ENCODE results near the gene CATSPERB.
"Not testable (repeated sequence)": the region's sequence is repeated elsewhere in the genome, so short reads cannot be mapped to it uniquely, and the experiment has no call there.

Gene CATSPERB

DNA sequence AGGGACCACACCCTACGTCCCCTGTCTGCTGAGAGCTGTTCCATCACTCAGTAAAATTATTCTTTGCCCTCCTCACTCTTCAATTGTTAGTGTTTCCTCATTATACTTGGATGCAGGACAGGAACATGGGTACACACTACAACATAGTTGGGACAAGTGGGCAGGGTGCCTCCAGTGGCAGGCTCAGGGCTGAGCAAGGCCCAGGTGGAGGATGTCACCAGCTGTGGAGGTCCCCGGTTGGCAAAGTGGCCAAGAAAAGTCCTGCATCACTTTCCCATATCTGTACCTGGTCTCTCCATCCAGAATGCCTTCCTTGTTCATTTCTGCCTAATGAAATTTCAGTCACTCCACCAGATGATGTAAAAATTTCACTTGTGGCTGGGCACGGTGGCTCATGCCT, 149.1 kb downstream of the CATSPERB start:
- no peak for DNase-seq (ENCODE audit: low read depth, low spot score)

GRCh38 chr14:91580876-91581577, 150.9 kb downstream of the CATSPERB start:
- DNase-seq (ENCODE audit: low read depth, low spot score), result peak; percentile 35

DNA sequence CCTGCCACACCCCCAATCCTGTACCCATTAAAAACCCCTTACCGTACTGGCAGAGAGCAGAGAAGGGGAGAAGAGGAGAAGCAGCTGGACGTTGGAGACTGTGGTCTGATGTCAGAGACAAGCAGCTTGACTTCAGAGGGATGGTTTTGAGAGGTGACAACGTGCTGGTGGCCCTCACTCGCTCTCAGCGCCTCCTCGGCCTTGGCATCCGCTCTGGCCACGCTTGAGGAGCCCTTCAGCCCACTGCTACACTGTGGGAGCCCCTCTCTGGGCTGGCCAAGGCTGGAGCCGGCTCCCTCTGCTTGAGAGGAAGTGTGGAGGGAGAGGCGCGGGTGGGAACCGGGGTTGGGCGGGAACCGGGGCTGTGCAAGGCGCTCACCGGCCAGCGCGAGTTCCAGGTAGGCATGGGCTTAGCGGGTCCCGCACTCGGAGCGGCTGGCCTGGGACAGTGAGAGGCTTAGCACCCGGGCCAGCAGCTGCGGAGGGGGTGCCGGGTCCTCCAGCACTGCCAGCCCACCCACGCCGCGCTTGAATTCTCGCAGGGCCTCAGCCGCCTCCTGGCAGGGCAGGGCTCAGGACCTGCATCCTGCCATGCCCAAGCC, 154.2 kb downstream of the CATSPERB start:
- no peak for DNase-seq (ENCODE audit: low read depth, low spot score)

- peak; percentile 75 for DNase-seq (ENCODE audit: low read depth, low spot score)
Observed at GRCh38 chr14:91575469-91576208, 156.2 kb downstream of the CATSPERB start.

DNA sequence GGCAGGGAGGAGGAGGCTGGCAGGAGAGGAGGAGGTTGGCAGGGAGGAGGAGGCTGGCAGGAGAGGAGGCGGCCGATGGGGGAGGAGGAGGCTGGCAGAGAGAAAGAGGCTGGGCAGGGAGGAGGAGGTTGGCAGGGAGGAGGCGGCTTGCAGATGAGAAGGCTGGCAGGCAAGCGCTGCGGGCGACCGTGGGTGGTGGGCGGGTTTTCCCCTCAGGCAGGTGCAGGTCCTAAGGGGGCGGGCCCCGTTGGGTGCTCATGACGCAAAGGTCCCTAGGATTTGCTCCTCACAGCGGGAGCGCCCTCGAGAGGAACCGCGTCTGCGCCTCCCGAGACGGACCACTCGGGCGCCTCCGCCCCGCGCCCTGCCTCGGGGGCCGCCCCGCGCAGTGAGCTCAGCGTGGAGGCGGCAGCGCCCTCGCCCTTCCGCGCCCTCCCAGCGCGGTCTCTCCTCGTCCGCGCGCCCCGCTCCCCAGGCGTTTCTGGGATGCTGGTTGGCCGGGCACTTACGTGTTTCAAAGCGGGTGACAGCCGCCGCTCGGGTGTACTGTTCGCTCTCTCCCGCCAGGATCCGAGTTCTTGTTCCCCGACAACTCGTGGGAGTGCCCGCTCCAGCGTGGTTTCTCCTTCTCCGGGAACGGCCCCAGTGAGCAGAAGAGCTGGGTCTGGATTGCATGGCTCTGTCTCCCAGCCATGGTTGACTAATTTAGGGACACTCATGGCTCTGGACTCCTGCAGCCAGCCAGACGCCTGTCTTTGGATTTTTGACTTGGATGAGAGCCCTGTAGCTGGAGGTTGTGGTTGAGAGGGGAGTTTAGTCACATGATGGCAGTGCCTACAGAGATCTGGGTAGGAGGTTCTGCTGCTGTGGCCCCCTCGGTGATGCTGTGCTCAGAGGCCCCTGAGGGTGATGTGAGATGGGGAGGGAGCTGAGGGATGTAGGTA, 157.7 kb downstream of the CATSPERB start:
- peak; percentile 42 for DNase-seq (ENCODE audit: low read depth, low spot score)

GRCh38 chr14:91573528-91573893, 158.4 kb downstream of the CATSPERB start:
- no peak for DNase-seq (ENCODE audit: low read depth, low spot score)

DNA sequence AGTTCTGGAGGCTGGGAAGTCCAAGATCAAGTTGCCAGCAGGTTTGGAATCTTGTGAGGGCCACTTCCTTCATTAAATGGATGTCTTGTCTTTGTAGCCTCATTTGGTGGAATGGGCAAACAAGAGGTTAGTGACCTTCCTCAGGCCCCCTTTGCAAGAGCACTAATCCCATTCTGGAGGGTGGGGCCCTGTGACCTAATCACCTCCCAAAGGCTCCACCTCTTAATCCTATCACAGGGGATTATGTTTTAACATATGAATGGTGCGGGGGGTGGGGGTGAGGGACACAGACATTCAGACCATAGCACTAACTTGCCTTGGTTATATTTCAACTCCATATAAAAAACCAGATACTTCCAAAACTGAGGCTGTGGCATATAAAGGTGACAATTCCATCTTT, 161.9 kb downstream of the CATSPERB start:
- DNase-seq (ENCODE audit: low read depth, low spot score), result peak; percentile 27

DNA sequence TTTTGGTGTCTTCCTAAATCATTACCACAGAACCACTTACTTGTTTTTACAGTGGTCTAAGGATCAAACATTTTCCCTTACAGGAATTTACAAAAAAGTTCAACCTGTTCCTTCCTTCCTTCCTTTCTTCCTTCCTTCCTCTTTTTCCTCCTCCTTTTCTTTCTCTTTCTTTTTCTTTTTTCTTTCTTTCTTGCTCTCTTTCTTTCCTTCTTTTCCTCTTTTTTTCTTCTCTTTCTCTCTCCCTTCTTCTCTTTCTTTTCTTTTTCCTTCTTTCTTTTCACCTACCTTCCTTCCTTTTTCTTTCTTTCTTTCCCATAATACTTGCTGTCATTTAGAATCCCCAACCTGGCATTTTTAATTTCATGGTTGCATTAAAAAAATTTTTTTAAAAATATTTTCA, 162.6 kb downstream of the CATSPERB start:
- DNase-seq (ENCODE audit: low read depth, low spot score), result no peak

- DNase-seq (ENCODE audit: low read depth, low spot score), result no peak
Observed at GRCh38 chr14:91568626-91569025, 163.3 kb downstream of the CATSPERB start.

DNA sequence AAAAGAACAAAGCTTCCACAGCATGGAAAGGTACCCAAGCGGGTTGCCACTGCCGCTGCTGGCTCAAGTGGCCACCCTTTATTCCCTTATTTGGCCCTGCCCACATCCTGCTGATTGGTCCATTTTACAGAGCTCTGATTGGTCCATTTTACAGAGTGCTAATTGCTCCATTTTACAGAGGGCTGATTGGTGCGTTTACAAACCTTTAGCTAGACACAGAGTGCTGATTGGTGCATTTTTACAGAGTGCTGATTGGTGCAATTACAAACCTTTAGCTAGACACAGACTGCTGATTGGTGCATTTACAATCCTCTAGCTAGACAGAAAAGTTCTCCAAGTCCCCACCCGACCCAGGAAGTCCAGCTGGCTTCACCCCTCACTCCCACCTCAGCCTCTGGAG, 164.1 kb downstream of the CATSPERB start:
- DNase-seq (ENCODE audit: low read depth, low spot score), result not testable (repeated sequence)

DNA sequence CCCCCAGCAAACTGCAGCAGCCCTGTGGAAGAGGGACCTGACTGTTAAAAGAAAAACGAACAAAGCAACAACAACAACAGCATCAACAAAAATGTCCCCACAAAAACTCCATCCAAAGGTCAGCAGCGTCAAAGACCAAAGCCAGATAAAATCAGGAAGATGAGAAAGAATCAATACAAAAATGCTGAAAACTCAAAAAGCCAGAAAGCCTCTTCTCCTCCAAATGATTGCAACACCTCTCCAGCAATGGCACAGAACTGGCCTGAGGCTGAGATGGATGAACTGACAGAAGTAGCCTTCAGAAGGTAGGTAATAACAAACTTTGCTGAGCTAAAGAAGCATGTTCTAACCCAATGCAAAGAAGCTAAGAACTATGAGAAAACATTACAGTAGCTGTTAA, 176.4 kb downstream of the CATSPERB start:
- DNase-seq (ENCODE audit: low read depth, low spot score), result no peak

GRCh38 chr14:91554535-91555332, 177.2 kb downstream of the CATSPERB start:
- DNase-seq (ENCODE audit: low read depth, low spot score), result peak; percentile 51

- DNase-seq (ENCODE audit: low read depth, low spot score), result no peak
Observed at GRCh38 chr14:91548108-91548507, 183.8 kb downstream of the CATSPERB start.

DNA sequence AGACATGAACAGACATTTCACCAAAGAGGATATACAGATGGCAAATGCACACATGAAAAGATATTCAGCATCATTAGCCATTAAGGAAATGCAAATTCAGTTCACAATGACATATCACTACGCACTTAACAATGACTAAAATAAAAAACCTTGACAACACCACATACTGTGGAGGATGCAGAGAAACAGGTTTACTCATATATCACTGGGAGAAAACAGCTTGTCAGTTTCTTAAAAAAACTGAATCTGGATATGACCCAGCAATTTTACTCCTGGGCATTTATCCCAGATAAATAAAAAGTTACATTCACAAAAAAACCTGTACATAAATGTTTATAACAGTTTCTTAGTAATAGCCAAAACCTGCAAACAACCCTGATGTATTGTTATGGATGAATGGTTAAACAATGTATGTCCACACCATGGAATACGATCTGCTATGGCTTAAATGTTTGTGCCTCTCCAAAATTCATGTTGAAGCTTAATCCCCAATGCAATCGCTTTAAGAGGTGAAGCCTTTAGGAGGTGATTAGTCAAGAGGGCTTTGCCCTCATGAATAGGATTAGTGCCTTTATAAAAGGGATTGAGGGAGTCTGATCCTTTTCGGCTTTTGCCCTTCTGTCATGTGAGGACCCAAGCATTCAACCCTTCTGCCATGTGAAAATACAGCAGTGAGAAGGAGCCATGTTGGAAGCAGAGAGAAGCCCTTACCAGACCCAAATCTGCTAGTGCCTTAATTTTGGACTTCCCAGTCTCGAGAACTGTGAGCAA, 185.8 kb downstream of the CATSPERB start:
- DNase-seq (ENCODE audit: low read depth, low spot score), result no peak

DNA sequence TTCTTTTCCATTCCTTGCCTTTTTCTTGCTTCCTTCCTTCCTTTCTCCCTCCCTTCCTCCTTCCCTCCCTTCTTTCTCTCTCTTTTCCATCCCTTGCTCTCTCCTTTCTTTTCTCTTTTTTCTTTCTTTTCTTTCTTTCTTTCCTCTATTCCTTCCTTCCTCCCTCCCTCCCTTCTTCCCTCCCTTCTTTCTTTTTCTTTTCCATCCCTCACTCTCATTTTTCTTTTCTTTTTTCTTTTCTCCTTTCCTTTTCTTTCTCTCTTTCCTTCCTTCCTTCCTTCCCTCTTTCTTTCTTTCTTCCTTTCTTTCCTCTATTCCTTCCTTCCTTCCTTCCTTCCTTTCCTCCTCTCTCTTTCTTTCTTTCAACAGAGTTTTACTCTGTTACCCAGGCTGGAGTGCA, 186.7 kb downstream of the CATSPERB start:
- DNase-seq (ENCODE audit: low read depth, low spot score), result no peak

DNA sequence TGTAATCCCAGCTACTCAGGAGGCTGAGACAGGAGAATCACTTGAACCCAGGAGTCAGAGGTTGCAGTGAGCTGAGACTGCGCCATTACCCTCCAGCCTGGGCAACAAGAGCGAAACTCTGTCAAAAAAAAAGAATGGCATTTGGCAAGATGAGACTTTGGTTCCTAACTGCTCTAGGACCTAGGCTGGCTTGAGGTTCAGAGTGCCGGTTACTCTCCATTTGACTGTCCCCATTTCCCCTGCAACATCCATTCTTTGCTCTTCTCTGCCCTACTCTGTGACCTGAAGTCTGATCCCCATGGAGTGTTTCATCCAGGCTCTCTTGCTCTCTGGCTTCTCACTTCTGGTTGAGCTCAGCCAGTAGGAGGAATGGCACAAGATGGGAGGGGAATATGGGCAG, 195.6 kb downstream of the CATSPERB start:
- no peak for DNase-seq (ENCODE audit: low read depth, low spot score)

GRCh38 chr14:91534059-91534458, 197.8 kb downstream of the CATSPERB start:
- not testable (repeated sequence) for DNase-seq (ENCODE audit: low read depth, low spot score)

- no peak for DNase-seq (ENCODE audit: low read depth, low spot score)
Observed at GRCh38 chr14:91533623-91534022, 198.3 kb downstream of the CATSPERB start.
